Keratinocyte (primary cell): Measurements from ENCODE around the gene C10orf53.

Experiments used
- EZH2 ChIP-seq: IDR thresholded peaks from one replicate; pipeline ENCODE4 v1.6.1; 2012; ENCODE audit warnings: inconsistent platforms, mild to moderate bottlenecking, low read length, moderate library complexity
- TF ChIP-seq, protein P1 (sequence below), 3 experiments: IDR thresholded peaks in 1 of 3; conservative IDR thresholded peaks in 1 of 3; optimal IDR thresholded peaks in 1 of 3; 2 replicates in 2 of 3; 3 replicates in 1 of 3; pipeline versions ENCODE3 to v1.5.1; 2011; ENCODE audit warnings: low read length in 3 of 3, mild to moderate bottlenecking in 3 of 3, moderate library complexity in 2 of 3, control low read depth in 1 of 3, inconsistent platforms in 1 of 3; ENCODE audit not compliant: insufficient read depth in 2 of 3; ENCODE audit errors: extremely low read depth in 1 of 3

GRCh38 chr10:49664006-49664841 is 15.2 kb upstream of the C10orf53 start:
- TF ChIP-seq, protein P1, sequence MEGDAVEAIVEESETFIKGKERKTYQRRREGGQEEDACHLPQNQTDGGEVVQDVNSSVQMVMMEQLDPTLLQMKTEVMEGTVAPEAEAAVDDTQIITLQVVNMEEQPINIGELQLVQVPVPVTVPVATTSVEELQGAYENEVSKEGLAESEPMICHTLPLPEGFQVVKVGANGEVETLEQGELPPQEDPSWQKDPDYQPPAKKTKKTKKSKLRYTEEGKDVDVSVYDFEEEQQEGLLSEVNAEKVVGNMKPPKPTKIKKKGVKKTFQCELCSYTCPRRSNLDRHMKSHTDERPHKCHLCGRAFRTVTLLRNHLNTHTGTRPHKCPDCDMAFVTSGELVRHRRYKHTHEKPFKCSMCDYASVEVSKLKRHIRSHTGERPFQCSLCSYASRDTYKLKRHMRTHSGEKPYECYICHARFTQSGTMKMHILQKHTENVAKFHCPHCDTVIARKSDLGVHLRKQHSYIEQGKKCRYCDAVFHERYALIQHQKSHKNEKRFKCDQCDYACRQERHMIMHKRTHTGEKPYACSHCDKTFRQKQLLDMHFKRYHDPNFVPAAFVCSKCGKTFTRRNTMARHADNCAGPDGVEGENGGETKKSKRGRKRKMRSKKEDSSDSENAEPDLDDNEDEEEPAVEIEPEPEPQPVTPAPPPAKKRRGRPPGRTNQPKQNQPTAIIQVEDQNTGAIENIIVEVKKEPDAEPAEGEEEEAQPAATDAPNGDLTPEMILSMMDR (optimal IDR thresholded peaks at IDR 0.05 in 1 of 3, IDR thresholded peaks at IDR 0.05 in 1 of 3, conservative IDR thresholded peaks at IDR 0.05 in 1 of 3; ENCODE audit: extremely low read depth in 1 of 3, insufficient read depth in 2 of 3, low read length in 3 of 3), result no peak
- TF ChIP-seq EZH2, result no peak
